Stomach smooth muscle (tissue), 2 donors: ENCODE results near the gene STOX2.

Experiments used
- H3K27ac ChIP-seq: one replicate; pipeline ENCODE4 v1.7.0; 2013; ENCODE audit warnings: mild to moderate bottlenecking, low read length, inconsistent platforms
- H3K27me3 ChIP-seq, 2 donors: one replicate each; pipeline ENCODE4 v1.7.0; 2013; ENCODE audit warnings: low read length in 2 of 2; ENCODE audit not compliant: insufficient read depth in 2 of 2, control insufficient read depth in 1 of 2
- H3K36me3 ChIP-seq, 2 donors: one replicate each; pipeline ENCODE4 v1.7.0; 2013; ENCODE audit warnings: low read length in 2 of 2; ENCODE audit not compliant: control insufficient read depth in 2 of 2, insufficient read depth in 2 of 2
- H3K4me1 ChIP-seq: one replicate; pipeline ENCODE4 v1.7.0; 2013; ENCODE audit warnings: low read length; ENCODE audit not compliant: control insufficient read depth, insufficient read depth
- H3K4me3 ChIP-seq, 2 donors: one replicate each; pipeline ENCODE4 v1.7.0; 2013; ENCODE audit warnings: low read length in 2 of 2
- H3K9ac ChIP-seq, 2 donors: one replicate each; pipeline ENCODE4 v1.7.0; 2013; ENCODE audit warnings: low read length in 2 of 2, mild to moderate bottlenecking in 1 of 2
- H3K9me3 ChIP-seq, 2 donors: one replicate each; pipeline ENCODE4 v1.7.0; 2013; ENCODE audit warnings: low read length in 2 of 2; ENCODE audit not compliant: control insufficient read depth in 2 of 2
- donor health status: healthy.
- donor health status: Pancreatic carcinoma.

STOX2 gene

DNA sequence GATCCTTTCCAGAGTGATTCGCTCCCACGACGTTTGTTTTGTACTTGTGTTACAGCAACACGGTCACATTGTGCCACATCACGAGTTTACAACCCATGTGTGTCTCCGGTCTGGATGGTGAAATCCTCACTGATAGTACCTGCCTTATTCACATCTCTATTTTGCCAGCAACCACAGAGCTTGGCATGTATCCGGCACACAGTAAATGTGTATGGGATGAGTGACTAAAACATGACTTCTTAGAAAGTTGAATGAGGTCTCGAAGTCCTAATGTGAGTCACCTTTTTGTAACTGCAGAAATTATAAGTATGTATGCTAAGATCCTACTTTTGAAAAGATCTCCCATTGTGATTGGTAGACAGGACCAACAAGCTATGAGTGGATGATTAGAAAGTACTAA, 7.5 kb downstream of the STOX2 start:
- Histone ChIP-seq H3K4me1 (no peaks in the 10 kb centered on the region), H3K9ac (no peak overlapping the region), H3K27me3 (no peaks in the 10 kb centered on the region), H3K9me3 (no peaks in the 10 kb centered on the region), H3K36me3 (no peaks in the 10 kb centered on the region), H3K27ac (no peak overlapping the region), H3K4me3 (no peak overlapping the region)

DNA sequence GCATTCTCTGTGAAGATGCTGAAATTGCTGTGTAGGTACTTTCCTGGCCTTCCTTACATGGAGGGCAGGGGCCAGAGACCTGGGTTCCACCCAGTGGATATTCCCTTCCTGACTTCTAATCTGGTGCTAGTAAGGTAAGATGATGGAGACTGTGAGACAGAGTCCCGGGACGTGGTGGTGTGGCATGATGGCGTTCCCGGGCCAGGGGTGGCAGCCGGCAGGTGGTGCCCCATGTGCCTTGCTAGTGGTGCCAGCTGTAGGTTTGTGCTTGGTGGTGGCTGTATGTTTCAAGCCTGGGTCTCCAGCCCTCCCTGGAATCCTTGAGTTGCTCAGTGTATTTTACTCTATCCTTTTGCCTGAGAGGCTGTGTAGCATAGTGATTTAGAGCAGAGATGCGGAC, 10.9 kb downstream of the STOX2 start:
- Histone ChIP-seq H3K9me3 (no peaks in the 10 kb centered on the region), H3K4me1 (no peaks in the 10 kb centered on the region), H3K9ac (no peak overlapping the region), H3K27ac (no peak overlapping the region), H3K4me3 (no peak overlapping the region), H3K36me3 (no peaks in the 10 kb centered on the region), H3K27me3 (no peaks in the 10 kb centered on the region)

DNA sequence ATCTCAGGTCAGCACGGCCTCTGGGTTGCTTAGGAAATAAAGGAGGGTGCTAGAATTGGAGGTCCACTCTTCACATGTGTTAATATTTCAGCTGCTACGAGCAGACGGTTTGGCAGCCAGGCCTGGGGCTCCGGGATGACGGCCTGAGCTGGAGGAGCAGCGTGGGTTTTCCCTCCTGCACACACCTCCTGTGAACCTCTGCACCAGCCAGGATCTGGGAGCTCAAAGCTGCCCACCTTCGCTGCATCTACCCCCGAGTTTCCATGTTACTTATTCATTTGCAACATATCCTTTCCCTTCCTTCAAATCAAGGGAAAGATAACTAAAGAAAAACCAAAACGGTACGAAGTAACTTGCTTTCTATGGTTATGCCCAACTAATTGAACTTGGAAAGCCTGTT, 13.6 kb downstream of the STOX2 start:
- H3K27ac ChIP-seq, result no peak overlapping the region
- H3K4me3 ChIP-seq, result no peak overlapping the region
- H3K9ac ChIP-seq, result no peak overlapping the region
- H3K36me3 ChIP-seq, result no peaks in the 10 kb centered on the region
- H3K4me1 ChIP-seq, result no peaks in the 10 kb centered on the region
- H3K27me3 ChIP-seq, result no peaks in the 10 kb centered on the region
- H3K9me3 ChIP-seq, result no peaks in the 10 kb centered on the region

GRCh38 chr4:183919141-183919540, 14.0 kb downstream of the STOX2 start:
- Histone ChIP-seq H3K4me1 (no peaks in the 10 kb centered on the region), H3K36me3 (no peaks in the 10 kb centered on the region), H3K27me3 (no peaks in the 10 kb centered on the region), H3K9ac (no peak overlapping the region), H3K4me3 (no peak overlapping the region), H3K27ac (no peak overlapping the region), H3K9me3 (no peaks in the 10 kb centered on the region)

DNA sequence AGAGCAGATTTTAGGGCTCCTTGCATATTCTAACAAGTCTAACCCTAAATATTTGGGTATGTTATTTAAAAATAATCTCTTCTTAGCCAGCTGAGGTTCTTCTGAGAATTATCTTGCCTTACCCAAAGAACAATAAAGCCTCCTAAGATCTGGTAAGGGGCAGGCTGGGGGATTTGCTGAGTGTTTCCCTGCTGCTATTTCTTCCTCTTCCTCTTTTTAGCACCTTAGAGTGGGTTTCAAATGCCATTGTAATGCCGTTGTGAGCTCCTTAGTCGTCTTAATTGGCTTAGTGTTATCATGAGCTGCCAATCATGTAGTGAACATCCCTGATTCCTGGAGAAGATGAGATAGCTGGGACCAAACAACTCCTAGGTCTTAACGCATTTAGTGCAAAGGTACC, 15.4 kb downstream of the STOX2 start:
- Histone ChIP-seq H3K4me3 (no peak overlapping the region), H3K27ac (no peak overlapping the region), H3K9me3 (no peaks in the 10 kb centered on the region), H3K9ac (no peak overlapping the region), H3K27me3 (no peaks in the 10 kb centered on the region), H3K36me3 (no peaks in the 10 kb centered on the region), H3K4me1 (no peaks in the 10 kb centered on the region)

GRCh38 chr4:183921335-183921734, 16.2 kb downstream of the STOX2 start:
- no peaks in the 10 kb centered on the region for H3K27me3 ChIP-seq
- H3K27ac ChIP-seq, result no peak overlapping the region
- no peaks in the 10 kb centered on the region for H3K36me3 ChIP-seq
- no peaks in the 10 kb centered on the region for H3K4me1 ChIP-seq
- H3K4me3 ChIP-seq, result no peak overlapping the region
- H3K9me3 ChIP-seq, result no peaks in the 10 kb centered on the region
- H3K9ac ChIP-seq, result no peak overlapping the region

- Histone ChIP-seq H3K9me3 (no peaks in the 10 kb centered on the region), H3K4me1 (no peaks in the 10 kb centered on the region), H3K4me3 (no peak overlapping the region), H3K27me3 (no peaks in the 10 kb centered on the region), H3K27ac (no peak overlapping the region), H3K9ac (no peak overlapping the region), H3K36me3 (no peaks in the 10 kb centered on the region)
Measured at GRCh38 chr4:183924362-183925044, 19.4 kb downstream of the STOX2 start.

- Histone ChIP-seq H3K4me3 (no peak overlapping the region), H3K27ac (no peak overlapping the region), H3K9ac (no peak overlapping the region), H3K36me3 (no peaks in the 10 kb centered on the region), H3K9me3 (no peaks in the 10 kb centered on the region), H3K27me3 (no peaks in the 10 kb centered on the region), H3K4me1 (no peaks in the 10 kb centered on the region)
Measured at GRCh38 chr4:183926950-183927349, 21.8 kb downstream of the STOX2 start.

- Histone ChIP-seq H3K36me3 (no peaks in the 10 kb centered on the region), H3K4me3 (no peak overlapping the region), H3K9ac (no peak overlapping the region), H3K27ac (no peak overlapping the region), H3K9me3 (no peaks in the 10 kb centered on the region), H3K27me3 (no peaks in the 10 kb centered on the region), H3K4me1 (peaks cover under 1% of the 10 kb centered on the region)
Measured at GRCh38 chr4:183932576-183932975, 27.5 kb downstream of the STOX2 start.

GRCh38 chr4:183934761-183935160, 29.7 kb downstream of the STOX2 start:
- H3K27me3 ChIP-seq, result no peaks in the 10 kb centered on the region
- no peaks in the 10 kb centered on the region for H3K36me3 ChIP-seq
- H3K4me3 ChIP-seq, result no peak overlapping the region
- H3K9me3 ChIP-seq, result no peaks in the 10 kb centered on the region
- H3K9ac ChIP-seq, result no peak overlapping the region
- H3K27ac ChIP-seq, result no peak overlapping the region
- H3K4me1 ChIP-seq, result peaks cover 2% of the 10 kb centered on the region

- no peak overlapping the region for H3K9ac ChIP-seq
- H3K27ac ChIP-seq, result no peak overlapping the region
Measured at GRCh38 chr4:183935355-183936005, 30.4 kb downstream of the STOX2 start.

More at GRCh38 chr4:183935355-183936005, 30.4 kb downstream of the STOX2 start:
- Histone ChIP-seq H3K4me1 (peaks cover 2% of the 10 kb centered on the region), H3K4me3 (no peak overlapping the region), H3K36me3 (no peaks in the 10 kb centered on the region), H3K9me3 (no peaks in the 10 kb centered on the region), H3K27me3 (no peaks in the 10 kb centered on the region)
